ENCODE data around the gene CD163L1.

DNA sequence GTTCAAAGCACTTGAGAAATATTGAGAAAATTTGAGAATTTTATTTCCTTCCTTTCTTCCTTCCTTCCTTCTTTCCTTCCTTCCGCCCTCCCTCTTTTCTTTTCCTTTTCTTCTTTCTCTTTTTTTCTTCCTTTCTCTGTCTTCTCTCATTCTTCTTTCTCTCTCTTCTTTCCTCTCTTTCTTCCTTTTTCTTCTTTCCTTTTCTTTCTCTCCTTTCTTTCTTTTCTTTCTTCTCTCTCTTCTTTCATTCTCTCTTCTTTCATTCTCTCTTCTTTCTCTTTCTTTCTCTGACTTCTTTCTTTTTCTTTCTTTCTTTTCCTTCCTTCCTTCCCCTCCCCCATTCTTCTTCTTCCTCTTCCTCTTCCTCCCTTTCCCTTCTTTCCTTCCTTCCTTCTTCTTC is 44.9 kb downstream of the CD163L1 start:
- TF ChIP-seq, protein P1, sequence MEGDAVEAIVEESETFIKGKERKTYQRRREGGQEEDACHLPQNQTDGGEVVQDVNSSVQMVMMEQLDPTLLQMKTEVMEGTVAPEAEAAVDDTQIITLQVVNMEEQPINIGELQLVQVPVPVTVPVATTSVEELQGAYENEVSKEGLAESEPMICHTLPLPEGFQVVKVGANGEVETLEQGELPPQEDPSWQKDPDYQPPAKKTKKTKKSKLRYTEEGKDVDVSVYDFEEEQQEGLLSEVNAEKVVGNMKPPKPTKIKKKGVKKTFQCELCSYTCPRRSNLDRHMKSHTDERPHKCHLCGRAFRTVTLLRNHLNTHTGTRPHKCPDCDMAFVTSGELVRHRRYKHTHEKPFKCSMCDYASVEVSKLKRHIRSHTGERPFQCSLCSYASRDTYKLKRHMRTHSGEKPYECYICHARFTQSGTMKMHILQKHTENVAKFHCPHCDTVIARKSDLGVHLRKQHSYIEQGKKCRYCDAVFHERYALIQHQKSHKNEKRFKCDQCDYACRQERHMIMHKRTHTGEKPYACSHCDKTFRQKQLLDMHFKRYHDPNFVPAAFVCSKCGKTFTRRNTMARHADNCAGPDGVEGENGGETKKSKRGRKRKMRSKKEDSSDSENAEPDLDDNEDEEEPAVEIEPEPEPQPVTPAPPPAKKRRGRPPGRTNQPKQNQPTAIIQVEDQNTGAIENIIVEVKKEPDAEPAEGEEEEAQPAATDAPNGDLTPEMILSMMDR (IDR thresholded peaks at IDR 0.05) = no peak
- TF ChIP-seq POLR2A (IDR thresholded peaks at IDR 0.05; ENCODE audit: low read depth) (no peak), POLR2AphosphoS5 (IDR thresholded peaks at IDR 0.05) (no peak), EP300 (IDR thresholded peaks at IDR 0.05) (no peak)
